PC-9 (cell line): ENCODE measurements around the gene ST6GALNAC3. TPM values are rescaled to one million over a fixed set of nuclear protein-coding genes. Genes with fewer than 3 reads are reported as not detected.

ENCODE experiments used
- BruUV-seq: library from RNA; stranded (reverse); fragments of 400-500 nt; replicated peaks from 2 replicates; lab custom pipeline; 2021; lab: Mats Ljungman, UMichigan
- CTCF ChIA-PET: fragments of 300-600 bp; sonication (Branson Sonifier 250); formaldehyde crosslinking; loops from one replicate; lab custom pipeline; 2022; ENCODE audit warnings: antibody characterized with exemption; lab: Charles Lee
- POLR2A ChIA-PET: fragments of 300-600 bp; sonication (Branson Sonifier 250); formaldehyde crosslinking; loops from one replicate; lab custom pipeline; 2022; ENCODE audit warnings: antibody characterized with exemption; ENCODE audit not compliant: unreplicated experiment; lab: Charles Lee
- DNase-seq, 2 experiments: peaks; one replicate each; pipeline versions ENCODE4 v3.0.0 to v3.0.0-alpha.2; 2015 to 2022; ENCODE audit warnings: mixed read lengths in 1 of 2
- H2AFZ ChIP-seq: fragments of 200-600 bp; sonication (generic); 2 replicates; pipeline ENCODE4 v1.8.1; 2017; ENCODE audit warnings: antibody characterized with exemption
- H3F3A ChIP-seq: fragments of 200-600 bp; sonication (generic); 2 replicates; pipeline ENCODE4 v1.8.1; 2017; ENCODE audit warnings: antibody characterized with exemption, mild to moderate bottlenecking, low read depth; ENCODE audit not compliant: insufficient read depth
- H3K27ac ChIP-seq: fragments of 200-600 bp; sonication (generic); 2 replicates; pipeline ENCODE4 v1.6.1; 2016; ENCODE audit warnings: mixed run types
- H3K27me3 ChIP-seq: fragments of 200-600 bp; sonication (generic); 2 replicates; pipeline ENCODE4 v1.6.1; 2016; ENCODE audit warnings: low read depth, mixed run types; ENCODE audit not compliant: insufficient read depth
- H3K36me3 ChIP-seq: fragments of 200-600 bp; sonication (generic); 2 replicates; pipeline ENCODE4 v1.6.1; 2016; ENCODE audit warnings: low read depth, mixed run types
- H3K4me1 ChIP-seq: fragments of 200-600 bp; sonication (generic); replicated peaks from 2 replicates; pipeline ENCODE4 v1.6.1; 2016; ENCODE audit warnings: mixed run types; ENCODE audit not compliant: insufficient read depth
- H3K4me2 ChIP-seq: fragments of 200-600 bp; sonication (generic); 2 replicates; pipeline ENCODE4 v1.6.1; 2017; ENCODE audit warnings: mixed run types
- H3K4me3 ChIP-seq: fragments of 200-600 bp; sonication (generic); 2 replicates; pipeline ENCODE4 v1.6.1; 2016; ENCODE audit warnings: mixed run types
- H3K79me2 ChIP-seq: fragments of 200-600 bp; sonication (generic); 2 replicates; pipeline ENCODE4 v1.6.1; 2017; ENCODE audit warnings: low read depth, mixed run types
- H3K9me2 ChIP-seq: fragments of 200-600 bp; sonication (generic); 2 replicates; pipeline ENCODE4 v1.8.1; 2017; ENCODE audit warnings: mild to moderate bottlenecking; ENCODE audit not compliant: insufficient read depth
- H3K9me3 ChIP-seq: fragments of 200-600 bp; sonication (generic); 2 replicates; pipeline ENCODE4 v1.8.1; 2016; ENCODE audit warnings: low read depth; ENCODE audit not compliant: insufficient read depth
- H4K20me1 ChIP-seq: fragments of 200-600 bp; sonication (generic); 2 replicates; pipeline ENCODE4 v1.8.1; 2017; ENCODE audit not compliant: insufficient read depth
- EZH2 ChIP-seq: fragments of 200-600 bp; sonication (generic); IDR thresholded peaks from 2 replicates; pipeline ENCODE4 v1.8.0; 2017; ENCODE audit warnings: antibody characterized with exemption, low read depth
- intact Hi-C: fragments of 100-400 bp; cut with micrococcal nuclease; formaldehyde crosslinking; loops from one replicate; pipeline ENCODE4 v1.10.0; 2022; ENCODE audit not compliant: unreplicated experiment
- total RNA-seq: library from RNA; stranded (reverse); gene quantifications from 2 replicates; pipeline ENCODE4 v1.2.3, GENCODE V29; 2021
- TF ChIP-seq, protein P1 (sequence below): fragments of 200-600 bp; sonication (generic); conservative IDR thresholded peaks from 2 replicates; pipeline ENCODE4 v1.6.1; 2017; ENCODE audit warnings: mixed run types, antibody characterized with exemption, mild to moderate bottlenecking, moderate library complexity

The ST6GALNAC3 gene
- total RNA-seq, 1 experiment from 2014 or later, result 0.04 TPM

DNA sequence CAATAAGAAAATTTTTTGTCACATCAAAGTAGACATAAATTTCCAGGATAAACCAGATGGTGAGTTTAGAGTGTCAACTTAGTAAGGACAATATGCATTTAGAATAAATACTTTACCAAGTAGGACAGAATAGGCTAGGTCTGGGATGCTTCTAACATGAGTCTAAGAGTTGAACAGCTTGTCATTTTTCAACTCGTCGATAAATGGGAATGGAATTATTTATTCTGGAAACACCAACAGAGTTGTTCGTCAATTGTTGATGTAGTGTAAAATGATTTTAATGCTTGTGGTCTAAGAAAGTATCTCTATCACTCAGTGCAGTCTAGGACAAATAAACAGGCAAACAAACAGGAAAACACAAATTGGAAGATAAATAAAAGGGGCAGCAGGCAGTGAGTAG is 434.3 kb downstream of the ST6GALNAC3 start:
- Histone ChIP-seq H2AFZ (no peak overlapping the region), H3K27ac (no peak overlapping the region), H3K9me2 (no peaks in the 10 kb centered on the region), H3K4me1 (no peaks in the 10 kb centered on the region), H3K36me3 (no peaks in the 10 kb centered on the region), H4K20me1 (no peaks in the 10 kb centered on the region), H3K27me3 (no peaks in the 10 kb centered on the region), H3K4me3 (no peak overlapping the region), H3K4me2 (no peak overlapping the region), H3K79me2 (no peaks in the 10 kb centered on the region), H3F3A (no peaks in the 10 kb centered on the region), H3K9me3 (no peaks in the 10 kb centered on the region)
- ChIA-PET POLR2A (no interaction called here), CTCF (no interaction called here)
- DNase-seq, result no peak
- no TSS peak for BruUV-seq
- intact Hi-C loops, result no loop called here
- no peak for TF ChIP-seq EZH2
- TF ChIP-seq, protein P1, sequence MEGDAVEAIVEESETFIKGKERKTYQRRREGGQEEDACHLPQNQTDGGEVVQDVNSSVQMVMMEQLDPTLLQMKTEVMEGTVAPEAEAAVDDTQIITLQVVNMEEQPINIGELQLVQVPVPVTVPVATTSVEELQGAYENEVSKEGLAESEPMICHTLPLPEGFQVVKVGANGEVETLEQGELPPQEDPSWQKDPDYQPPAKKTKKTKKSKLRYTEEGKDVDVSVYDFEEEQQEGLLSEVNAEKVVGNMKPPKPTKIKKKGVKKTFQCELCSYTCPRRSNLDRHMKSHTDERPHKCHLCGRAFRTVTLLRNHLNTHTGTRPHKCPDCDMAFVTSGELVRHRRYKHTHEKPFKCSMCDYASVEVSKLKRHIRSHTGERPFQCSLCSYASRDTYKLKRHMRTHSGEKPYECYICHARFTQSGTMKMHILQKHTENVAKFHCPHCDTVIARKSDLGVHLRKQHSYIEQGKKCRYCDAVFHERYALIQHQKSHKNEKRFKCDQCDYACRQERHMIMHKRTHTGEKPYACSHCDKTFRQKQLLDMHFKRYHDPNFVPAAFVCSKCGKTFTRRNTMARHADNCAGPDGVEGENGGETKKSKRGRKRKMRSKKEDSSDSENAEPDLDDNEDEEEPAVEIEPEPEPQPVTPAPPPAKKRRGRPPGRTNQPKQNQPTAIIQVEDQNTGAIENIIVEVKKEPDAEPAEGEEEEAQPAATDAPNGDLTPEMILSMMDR, result no peak

DNA sequence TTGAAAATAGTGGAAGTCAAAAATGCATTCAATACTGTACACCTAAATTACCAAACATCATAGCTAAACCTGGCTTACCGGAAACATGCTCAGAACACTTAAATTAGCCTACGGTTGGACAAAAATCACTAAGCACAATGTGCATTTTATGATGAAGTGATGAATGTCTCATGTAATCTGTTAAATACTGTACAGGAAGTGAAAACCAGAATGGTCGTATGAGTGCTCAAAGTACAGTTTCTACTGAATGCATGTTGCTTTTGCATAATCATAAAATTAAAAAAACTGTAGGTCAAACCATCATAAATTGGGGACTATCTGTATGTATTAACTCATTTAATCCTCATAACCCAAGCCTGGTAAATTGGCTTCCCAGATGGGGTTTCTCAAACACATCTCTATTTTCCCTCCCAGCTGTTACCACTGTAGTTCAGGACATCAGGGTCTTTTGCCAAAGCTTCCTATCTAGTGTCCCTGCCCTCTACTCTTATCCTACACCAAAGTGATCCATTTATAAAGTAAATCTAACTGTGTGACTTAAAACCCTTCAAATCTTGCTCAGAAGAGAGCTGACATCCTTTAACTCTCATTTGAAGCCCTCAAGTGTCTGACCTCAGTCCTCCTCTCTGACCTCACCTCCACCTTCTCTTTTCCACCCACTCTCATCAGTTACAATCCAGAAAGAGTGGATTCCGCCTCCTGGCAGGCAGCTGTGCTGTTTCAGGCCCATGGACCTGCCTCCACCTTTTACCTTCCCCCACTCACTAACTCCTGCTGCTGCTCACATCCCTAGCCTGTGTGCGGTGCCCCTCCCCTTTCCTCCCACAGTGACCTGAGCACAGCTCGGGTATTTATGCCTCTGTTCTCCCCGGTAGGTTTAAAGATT is 436.4 kb downstream of the ST6GALNAC3 start:
- no TSS peak for BruUV-seq
- Histone ChIP-seq H3K36me3 (no peaks in the 10 kb centered on the region), H3K27ac (no peak overlapping the region), H2AFZ (no peak overlapping the region), H3K9me3 (no peaks in the 10 kb centered on the region), H3K4me3 (no peak overlapping the region), H3K27me3 (no peaks in the 10 kb centered on the region), H4K20me1 (no peaks in the 10 kb centered on the region), H3K9me2 (no peaks in the 10 kb centered on the region), H3K4me2 (no peak overlapping the region), H3K79me2 (no peaks in the 10 kb centered on the region), H3K4me1 (no peaks in the 10 kb centered on the region), H3F3A (no peaks in the 10 kb centered on the region)
- CTCF ChIA-PET, result no interaction called here
- intact Hi-C loops, result no loop called here
- POLR2A ChIA-PET, result no interaction called here
- no peak for DNase-seq
- TF ChIP-seq EZH2, result no peak
- TF ChIP-seq, protein P1, result no peak

DNA sequence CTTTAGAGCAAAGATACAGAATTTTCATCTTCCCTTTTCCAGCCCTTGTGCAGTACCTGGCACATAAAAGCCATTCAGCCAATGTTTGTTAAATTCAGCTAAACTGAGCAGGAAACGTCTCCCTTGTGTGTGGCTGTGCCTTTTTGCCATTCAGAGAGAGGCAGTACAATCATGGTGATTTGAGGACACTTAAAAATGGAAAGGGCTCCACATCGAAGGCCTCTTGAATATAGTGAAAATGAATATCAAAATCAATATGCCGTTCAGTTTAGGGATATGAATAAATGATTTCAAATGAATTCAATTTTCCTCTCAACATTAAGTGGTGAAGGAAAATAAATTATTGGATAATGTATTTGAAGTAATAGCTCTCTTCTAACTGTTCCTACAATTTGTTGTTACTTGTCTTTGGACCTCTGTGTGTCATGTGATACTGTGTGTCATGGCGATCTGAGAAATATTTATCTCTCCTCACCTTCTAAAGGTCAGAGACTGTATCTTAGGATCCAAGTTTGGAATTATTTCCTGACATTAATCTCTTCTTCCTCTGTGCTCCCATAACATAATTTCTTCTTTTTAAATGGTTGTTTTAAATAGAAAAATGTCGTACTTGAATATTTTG is 437.1 kb downstream of the ST6GALNAC3 start:
- CTCF ChIA-PET, result no interaction called here

More for the DNA sequence above, 437.1 kb downstream of the ST6GALNAC3 start:
- Histone ChIP-seq H4K20me1 (no peaks in the 10 kb centered on the region), H3K9me3 (no peaks in the 10 kb centered on the region), H3K4me1 (no peaks in the 10 kb centered on the region), H2AFZ (no peak overlapping the region), H3K9me2 (no peaks in the 10 kb centered on the region), H3K36me3 (no peaks in the 10 kb centered on the region), H3K27ac (no peak overlapping the region), H3K79me2 (no peaks in the 10 kb centered on the region), H3K4me2 (no peak overlapping the region), H3K27me3 (no peaks in the 10 kb centered on the region), H3F3A (no peaks in the 10 kb centered on the region), H3K4me3 (no peak overlapping the region)
- intact Hi-C loops, result no loop called here
- no TSS peak for BruUV-seq
- TF ChIP-seq, protein P1, result no peak
- no peak for TF ChIP-seq EZH2
- DNase-seq, result no peak
- POLR2A ChIA-PET, result no interaction called here
